ENCODE results near the gene ST6GALNAC6.
A peak's percentile ranks its signal among the peaks of the same experiment; 100 is the strongest.

Gene ST6GALNAC6

GRCh38 chr9:127896395-127897192, 2.8 kb downstream of the ST6GALNAC6 start:
- Histone ChIP-seq H3K4me1 (peaks cover 6% of the 10 kb centered on the region; the same call in 1 of the 2 replicates), H3K9me3 (no peaks in the 10 kb centered on the region), H3K36me3 (peaks cover 48% of the 10 kb centered on the region), H3K27me3 (no peaks in the 10 kb centered on the region), H3K4me3 (ENCODE audit: low read depth, low read length) (no peak overlapping the region; the same call in 1 of the 2 replicates)
- DNase-seq: no peak
- no peak for TF ChIP-seq CTCF (IDR thresholded peaks at IDR 0.05; ENCODE audit: low read depth, low read length)

GRCh38 chr9:127895811-127896210, 3.6 kb downstream of the ST6GALNAC6 start:
- DNase-seq: no peak
- no peak overlapping the region for H3K4me3 ChIP-seq (ENCODE audit: low read depth, low read length)
- H3K9me3 ChIP-seq: no peaks in the 10 kb centered on the region
- peaks cover 6% of the 10 kb centered on the region; the same call in 1 of the 2 replicates for H3K4me1 ChIP-seq
- no peak for TF ChIP-seq CTCF (IDR thresholded peaks at IDR 0.05; ENCODE audit: low read depth, low read length)
- H3K27me3 ChIP-seq: no peaks in the 10 kb centered on the region
- peaks cover 54% of the 10 kb centered on the region for H3K36me3 ChIP-seq

GRCh38 chr9:127893392-127893791, 6.0 kb downstream of the ST6GALNAC6 start:
- DNase-seq: no peak
- H3K9me3 ChIP-seq: no peaks in the 10 kb centered on the region
- H3K4me1 ChIP-seq: peaks cover 2% of the 10 kb centered on the region; the same call in 1 of the 2 replicates
- no peak for TF ChIP-seq CTCF (IDR thresholded peaks at IDR 0.05; ENCODE audit: low read depth, low read length)
- H3K4me3 ChIP-seq (ENCODE audit: low read depth, low read length): no peak overlapping the region
- peaks cover 70% of the 10 kb centered on the region for H3K36me3 ChIP-seq
- no peaks in the 10 kb centered on the region for H3K27me3 ChIP-seq

GRCh38 chr9:127892831-127893230, 6.6 kb downstream of the ST6GALNAC6 start:
- peaks cover 71% of the 10 kb centered on the region for H3K36me3 ChIP-seq
- H3K4me1 ChIP-seq: peaks cover 2% of the 10 kb centered on the region; the same call in 1 of the 2 replicates

GRCh38 chr9:127890053-127890452, 9.3 kb downstream of the ST6GALNAC6 start:
- no peaks in the 10 kb centered on the region for H3K27me3 ChIP-seq
- no peak for DNase-seq
- no peaks in the 10 kb centered on the region for H3K9me3 ChIP-seq
- H3K4me3 ChIP-seq (ENCODE audit: low read depth, low read length): no peak overlapping the region
- peaks cover 72% of the 10 kb centered on the region for H3K36me3 ChIP-seq
- no peaks in the 10 kb centered on the region; the same call in 1 of the 2 replicates for H3K4me1 ChIP-seq
- TF ChIP-seq CTCF (IDR thresholded peaks at IDR 0.05; ENCODE audit: low read depth, low read length): no peak

More at GRCh38 chr9:127892831-127893230, 6.6 kb downstream of the ST6GALNAC6 start:
- no peak for DNase-seq
- Histone ChIP-seq H3K27me3 (no peaks in the 10 kb centered on the region), H3K9me3 (no peaks in the 10 kb centered on the region), H3K4me3 (ENCODE audit: low read depth, low read length) (no peak overlapping the region)
- no peak for TF ChIP-seq CTCF (IDR thresholded peaks at IDR 0.05; ENCODE audit: low read depth, low read length)

GRCh38 chr9:127887792-127888191, 11.6 kb downstream of the ST6GALNAC6 start:
- Histone ChIP-seq H3K36me3 (peaks cover 50% of the 10 kb centered on the region), H3K9me3 (no peaks in the 10 kb centered on the region), H3K4me1 (peaks cover 10% of the 10 kb centered on the region), H3K27me3 (no peaks in the 10 kb centered on the region), H3K4me3 (ENCODE audit: low read depth, low read length) (no peak overlapping the region)
- DNase-seq: no peak
- TF ChIP-seq CTCF (IDR thresholded peaks at IDR 0.05; ENCODE audit: low read depth, low read length): peak; percentile 44
